ENCODE measurements around the gene EML6.

DNA sequence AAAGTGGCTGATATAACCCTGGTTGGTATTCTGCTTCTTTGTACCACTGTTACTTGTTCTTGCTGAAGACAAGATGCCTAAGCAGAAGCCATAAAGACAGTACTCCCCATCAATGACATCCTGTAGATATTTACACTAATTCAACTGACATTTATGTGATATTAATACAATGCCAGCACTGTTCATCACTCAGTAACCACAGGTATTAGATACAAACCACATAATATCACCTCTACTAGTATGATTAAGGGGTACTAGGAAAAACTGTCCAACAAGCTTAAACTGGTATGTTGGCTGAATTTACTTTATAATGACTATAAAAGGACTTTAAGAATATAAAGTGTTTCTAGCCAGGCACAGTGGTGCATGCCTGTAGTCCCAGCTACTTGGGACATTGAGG lies 261.0 kb downstream of the EML6 start:
- TF ChIP-seq POLR2A (IDR thresholded peaks at IDR 0.05) (no peak), EP300 (IDR thresholded peaks at IDR 0.05) (no peak), POLR2AphosphoS5 (IDR thresholded peaks at IDR 0.05) (no peak)
- TF ChIP-seq, protein P1, sequence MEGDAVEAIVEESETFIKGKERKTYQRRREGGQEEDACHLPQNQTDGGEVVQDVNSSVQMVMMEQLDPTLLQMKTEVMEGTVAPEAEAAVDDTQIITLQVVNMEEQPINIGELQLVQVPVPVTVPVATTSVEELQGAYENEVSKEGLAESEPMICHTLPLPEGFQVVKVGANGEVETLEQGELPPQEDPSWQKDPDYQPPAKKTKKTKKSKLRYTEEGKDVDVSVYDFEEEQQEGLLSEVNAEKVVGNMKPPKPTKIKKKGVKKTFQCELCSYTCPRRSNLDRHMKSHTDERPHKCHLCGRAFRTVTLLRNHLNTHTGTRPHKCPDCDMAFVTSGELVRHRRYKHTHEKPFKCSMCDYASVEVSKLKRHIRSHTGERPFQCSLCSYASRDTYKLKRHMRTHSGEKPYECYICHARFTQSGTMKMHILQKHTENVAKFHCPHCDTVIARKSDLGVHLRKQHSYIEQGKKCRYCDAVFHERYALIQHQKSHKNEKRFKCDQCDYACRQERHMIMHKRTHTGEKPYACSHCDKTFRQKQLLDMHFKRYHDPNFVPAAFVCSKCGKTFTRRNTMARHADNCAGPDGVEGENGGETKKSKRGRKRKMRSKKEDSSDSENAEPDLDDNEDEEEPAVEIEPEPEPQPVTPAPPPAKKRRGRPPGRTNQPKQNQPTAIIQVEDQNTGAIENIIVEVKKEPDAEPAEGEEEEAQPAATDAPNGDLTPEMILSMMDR (IDR thresholded peaks at IDR 0.05): no peak
